ENCODE results near the gene NME8. TPM values are rescaled to one million over a fixed set of nuclear protein-coding genes. Genes with fewer than 3 reads are reported as not detected.

NME8 gene
- total and polyA plus RNA-seq, 2 donors (not counting 3 experiments of a cell fraction or from before 2014, with no cell fraction given), result not detected

DNA sequence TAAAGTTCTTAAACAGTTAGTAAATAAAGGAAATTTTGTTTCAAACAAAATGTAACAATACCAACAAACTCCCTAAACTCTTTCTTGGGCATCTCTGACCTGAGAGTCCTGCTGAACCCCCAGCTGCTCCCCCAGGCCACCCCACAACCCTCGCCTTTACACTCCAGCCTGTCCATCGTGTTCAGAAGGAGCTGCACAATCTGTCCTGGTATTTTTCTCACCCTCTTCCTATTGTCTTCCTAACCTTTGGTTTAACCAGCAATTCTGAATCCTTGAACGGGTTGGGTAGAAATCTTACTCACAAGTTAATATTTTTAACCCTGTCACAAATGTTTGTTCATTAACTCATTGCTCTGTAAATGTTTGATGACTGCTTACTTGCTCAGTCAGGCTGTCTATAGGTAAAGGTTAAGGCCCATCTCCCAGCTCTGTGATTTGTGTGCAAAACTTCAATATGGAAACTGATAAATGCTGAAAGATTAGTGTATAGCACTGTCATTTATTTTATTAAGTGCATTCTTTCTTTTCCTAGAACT, 51.4 kb downstream of the NME8 start:
- H2AFZ ChIP-seq (ENCODE audit: low read depth, low read length), result no peak overlapping the region
- H3K4me2 ChIP-seq (ENCODE audit: insufficient read depth, low read length), result no peak overlapping the region
- no peaks in the 10 kb centered on the region for H3K9me1 ChIP-seq (replicated peaks; ENCODE audit: control insufficient read depth, extremely low read depth, insufficient read depth, low read length)
- H3K36me3 ChIP-seq (ENCODE audit: control insufficient read depth in 2 of 2, extremely low read depth in 1 of 2, insufficient read depth in 2 of 2, low read length in 2 of 2), result no peaks in the 10 kb centered on the region
- H3K9ac ChIP-seq (replicated peaks; ENCODE audit: extremely low read depth, insufficient read depth, low read length), result no peak overlapping the region
- CTCF ChIA-PET, result interaction anchor here (1.0 to 1.2 kb wide), 2 partner anchors 436 to 475 kb away, joined by 5 to 6 read pairs; no protein-coding TSS in a partner anchor
- FAIRE-seq (no peak), DNase-seq (ENCODE audit: low read depth, low spot score) (no peak)
- no peaks in the 10 kb centered on the region for H3K9me3 ChIP-seq (replicated peaks; ENCODE audit: control insufficient read depth, insufficient read depth, low read length)
- no peak for TF ChIP-seq JUN (IDR thresholded peaks at IDR 0.05; ENCODE audit: borderline replicate concordance, insufficient read depth, insufficient read length, low read depth)
- no peak for TF ChIP-seq FOS (IDR thresholded peaks at IDR 0.05; ENCODE audit: borderline replicate concordance, insufficient read depth, low read length)
- TF ChIP-seq MYC (IDR thresholded peaks at IDR 0.05; ENCODE audit: low read depth, low read length), result no peak
- TF ChIP-seq EZH2 (IDR thresholded peaks at IDR 0.05; ENCODE audit: borderline replicate concordance, low read depth, low read length, severe bottlenecking), result no peak
- no peak for TF ChIP-seq POLR2AphosphoS5 (IDR thresholded peaks at IDR 0.05; ENCODE audit: insufficient read depth, low read depth, low read length)
- TF ChIP-seq CTCF (IDR thresholded peaks at IDR 0.05; ENCODE audit: extremely low read depth in 1 of 2, insufficient read depth in 1 of 2, low read depth in 1 of 2, low read length in 2 of 2), result no peak
- TF ChIP-seq POLR2A (IDR thresholded peaks at IDR 0.05; ENCODE audit: low read depth, low read length), result no peak
- no peak for TF ChIP-seq GATA2 (IDR thresholded peaks at IDR 0.05; ENCODE audit: insufficient read depth, insufficient read length, low read depth, low read length)
- BruUV-seq (replicated peaks), result no TSS peak
- H3K27ac ChIP-seq (ENCODE audit: insufficient read depth, low read depth, low read length), result no peak overlapping the region
- no peaks in the 10 kb centered on the region for H3K4me1 ChIP-seq (ENCODE audit: control insufficient read depth, extremely low read depth, insufficient read depth, low read length)
- intact Hi-C loops (cut with micrococcal nuclease) (loop anchor here (2.0 kb wide), 1 partner anchor 207 kb away; no protein-coding TSS in a partner anchor), dilution Hi-C loops (cut with MboI; ENCODE audit: extremely low pct_ligation_motif_present, low sequenced_read_pairs) (no loop called here)
- H3K27me3 ChIP-seq (ENCODE audit: control insufficient read depth in 2 of 2, insufficient read depth in 2 of 2, low read length in 2 of 2), result no peaks in the 10 kb centered on the region
- H3K4me3 ChIP-seq (replicated peaks in 1 of 3; ENCODE audit: insufficient read depth in 1 of 3, low read depth in 1 of 3, low read length in 3 of 3), result no peak overlapping the region
- POLR2A ChIA-PET, result no interaction called here
- H3K79me2 ChIP-seq (ENCODE audit: control insufficient read depth, insufficient read depth, low read length), result no peaks in the 10 kb centered on the region
- no peaks in the 10 kb centered on the region for H4K20me1 ChIP-seq (replicated peaks; ENCODE audit: control insufficient read depth, extremely low read depth, insufficient read depth, low read length)

Data from endothelial cell of umbilical vein (primary cell).